HFFc6 (cell line): ENCODE data around the gene ACER3. TPM values are rescaled to one million over a fixed set of nuclear protein-coding genes. Genes with fewer than 3 reads are reported as not detected.

Experiments used
- DNase-seq: peaks from one replicate; pipeline ENCODE4 v3.0.0-alpha.2; 2018
- H3K27ac Mint-ChIP-seq: 2 replicates; pipeline ENCODE4 v1.8.0; 2020; ENCODE audit warnings: mild to moderate bottlenecking, mixed read lengths
- H3K27me3 Mint-ChIP-seq: 2 replicates; pipeline ENCODE4 v1.8.0; 2021; ENCODE audit warnings: mild to moderate bottlenecking, moderate library complexity, mixed read lengths; ENCODE audit not compliant: insufficient read depth
- H3K36me3 Mint-ChIP-seq: 2 replicates; pipeline ENCODE4 v1.8.0; 2021; ENCODE audit warnings: low read depth, mixed read lengths
- H3K4me1 Mint-ChIP-seq: 2 replicates; pipeline ENCODE4 v1.8.0; 2020; ENCODE audit warnings: low read depth, mixed read lengths
- H3K4me3 Mint-ChIP-seq: 2 replicates; pipeline ENCODE4 v1.8.0; 2020; ENCODE audit warnings: mild to moderate bottlenecking, moderate library complexity, mixed read lengths
- H3K9me3 Mint-ChIP-seq: 2 replicates; pipeline ENCODE4 v1.8.0; 2020; ENCODE audit warnings: mild to moderate bottlenecking, mixed read lengths
- total RNA-seq, 6 experiments: library from RNA; stranded (reverse); fragmentation: NEBNext Ultra II Directional; extraction: Animal tissue kit (Norgen Biotek cat#: 25700); gene quantifications; 2 replicates in 1 of 6; 3 replicates in 5 of 6; pipeline ENCODE4 v1.2.3, GENCODE V29; 2021
- TF ChIP-seq, protein P1 (sequence below): fragments of 200-600 bp; sonication (generic); IDR thresholded peaks from 2 replicates; pipeline ENCODE4 v1.5.0; 2021; ENCODE audit warnings: antibody characterized with exemption, mild to moderate bottlenecking

ACER3 gene
- total RNA-seq, 6 experiments from 2014 or later: 13.9 to 18.2 (median 15.3) TPM

DNA sequence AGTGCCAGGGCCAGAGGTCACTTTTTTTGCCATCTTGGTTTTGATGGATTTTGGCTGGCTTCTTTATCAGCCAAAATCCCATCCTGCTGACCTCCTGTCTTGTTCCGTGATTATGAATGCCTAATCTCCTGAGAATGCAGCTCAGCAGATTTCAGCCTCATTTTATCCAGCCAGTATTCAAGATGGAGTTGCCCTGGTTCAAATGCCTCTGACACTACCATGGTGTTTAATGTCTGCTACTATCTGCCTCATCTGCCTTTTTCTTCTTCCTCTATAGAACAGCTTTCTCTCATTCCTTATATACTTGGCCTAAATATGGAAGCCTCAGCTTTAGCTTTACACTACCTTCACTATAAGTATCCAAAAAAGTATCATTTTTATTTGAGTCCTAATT is 50.7 kb downstream of the ACER3 start:
- Mint-ChIP-seq H3K4me1 (no peaks in the 10 kb centered on the region), H3K27ac (no peak overlapping the region), H3K36me3 (peaks cover 16% of the 10 kb centered on the region)

DNA sequence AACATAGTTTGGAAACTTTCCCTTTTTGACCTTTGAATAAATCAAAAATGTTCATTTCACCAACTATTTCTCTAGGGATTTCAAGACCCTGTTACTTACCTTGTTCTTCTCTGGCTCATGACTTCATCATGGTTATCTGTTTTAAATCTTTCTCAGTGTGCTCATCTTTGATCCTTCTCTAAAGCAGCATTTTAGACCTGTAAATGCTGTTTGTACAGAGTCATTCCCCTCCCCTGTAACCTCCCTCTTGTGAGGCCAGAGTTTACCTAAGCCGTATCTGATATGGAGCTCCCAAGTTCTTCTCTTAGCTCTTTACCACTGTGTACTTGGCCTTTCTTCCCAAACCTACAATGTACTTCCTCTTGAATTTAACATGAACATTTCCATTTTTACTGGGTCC is 56.0 kb downstream of the ACER3 start:
- H3K27me3 Mint-ChIP-seq: no peaks in the 10 kb centered on the region
- no peaks in the 10 kb centered on the region for H3K9me3 Mint-ChIP-seq
- H3K27ac Mint-ChIP-seq: no peak overlapping the region
- DNase-seq: no peak
- TF ChIP-seq, protein P1, sequence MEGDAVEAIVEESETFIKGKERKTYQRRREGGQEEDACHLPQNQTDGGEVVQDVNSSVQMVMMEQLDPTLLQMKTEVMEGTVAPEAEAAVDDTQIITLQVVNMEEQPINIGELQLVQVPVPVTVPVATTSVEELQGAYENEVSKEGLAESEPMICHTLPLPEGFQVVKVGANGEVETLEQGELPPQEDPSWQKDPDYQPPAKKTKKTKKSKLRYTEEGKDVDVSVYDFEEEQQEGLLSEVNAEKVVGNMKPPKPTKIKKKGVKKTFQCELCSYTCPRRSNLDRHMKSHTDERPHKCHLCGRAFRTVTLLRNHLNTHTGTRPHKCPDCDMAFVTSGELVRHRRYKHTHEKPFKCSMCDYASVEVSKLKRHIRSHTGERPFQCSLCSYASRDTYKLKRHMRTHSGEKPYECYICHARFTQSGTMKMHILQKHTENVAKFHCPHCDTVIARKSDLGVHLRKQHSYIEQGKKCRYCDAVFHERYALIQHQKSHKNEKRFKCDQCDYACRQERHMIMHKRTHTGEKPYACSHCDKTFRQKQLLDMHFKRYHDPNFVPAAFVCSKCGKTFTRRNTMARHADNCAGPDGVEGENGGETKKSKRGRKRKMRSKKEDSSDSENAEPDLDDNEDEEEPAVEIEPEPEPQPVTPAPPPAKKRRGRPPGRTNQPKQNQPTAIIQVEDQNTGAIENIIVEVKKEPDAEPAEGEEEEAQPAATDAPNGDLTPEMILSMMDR: no peak
- peaks cover 7% of the 10 kb centered on the region for H3K4me1 Mint-ChIP-seq
- no peaks in the 10 kb centered on the region for H3K36me3 Mint-ChIP-seq
- no peak overlapping the region for H3K4me3 Mint-ChIP-seq

More for the DNA sequence above, 50.7 kb downstream of the ACER3 start:
- TF ChIP-seq, protein P1: no peak
- no peaks in the 10 kb centered on the region for H3K27me3 Mint-ChIP-seq
- peaks cover 1% of the 10 kb centered on the region; the same call in 1 of the 2 replicates for H3K9me3 Mint-ChIP-seq
- DNase-seq: no peak
- no peak overlapping the region for H3K4me3 Mint-ChIP-seq

DNA sequence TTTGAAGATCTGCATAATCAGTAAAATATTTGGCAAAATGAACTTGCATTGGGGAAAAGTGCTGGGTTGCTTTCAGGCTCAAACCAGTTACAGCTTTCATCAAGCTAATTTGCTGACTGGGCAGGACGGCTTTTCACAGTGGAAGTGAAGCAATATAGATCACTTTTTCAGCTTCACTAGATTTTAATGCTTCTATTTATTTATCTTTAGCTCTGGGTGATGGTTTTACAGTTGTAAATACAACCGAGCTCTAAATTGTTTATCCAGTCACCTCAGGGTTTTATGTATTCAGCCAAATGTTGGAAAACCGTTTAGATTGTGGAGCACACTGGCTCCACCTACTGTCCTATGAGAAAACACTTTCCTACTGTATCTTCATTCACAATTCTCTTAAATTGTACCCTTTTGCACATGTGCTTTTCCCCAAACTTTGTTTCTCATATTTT is 58.2 kb downstream of the ACER3 start:
- H3K4me1 Mint-ChIP-seq: peaks cover 7% of the 10 kb centered on the region
- TF ChIP-seq, protein P1: peak; percentile 77
- peak overlapping the region; percentile 35; the same call in 1 of the 2 replicates for H3K4me3 Mint-ChIP-seq
- no peak overlapping the region for H3K27ac Mint-ChIP-seq
- H3K9me3 Mint-ChIP-seq: no peaks in the 10 kb centered on the region
- no peaks in the 10 kb centered on the region for H3K27me3 Mint-ChIP-seq
- no peaks in the 10 kb centered on the region for H3K36me3 Mint-ChIP-seq
- DNase-seq: peak; percentile 51

DNA sequence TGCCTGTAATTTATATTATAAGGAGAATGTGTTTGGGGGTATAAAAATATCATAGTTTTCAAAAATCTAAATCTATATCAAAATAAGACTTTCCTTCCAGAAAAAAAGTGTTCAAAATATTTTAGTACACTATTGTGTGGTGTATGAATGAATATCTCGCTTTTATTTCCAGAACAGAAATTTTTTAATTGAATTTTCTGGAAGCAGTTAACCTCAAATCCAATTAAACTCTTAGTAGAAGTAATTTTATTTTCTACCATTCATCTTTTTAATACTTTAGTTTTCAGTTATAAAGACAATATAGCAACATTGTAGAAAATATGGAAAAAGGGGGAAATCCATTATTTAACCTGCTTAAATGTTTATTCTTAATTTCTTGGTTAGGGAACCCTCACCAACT is 58.7 kb downstream of the ACER3 start:
- Mint-ChIP-seq H3K9me3 (no peaks in the 10 kb centered on the region), H3K27me3 (no peaks in the 10 kb centered on the region), H3K4me1 (peaks cover 7% of the 10 kb centered on the region), H3K36me3 (no peaks in the 10 kb centered on the region), H3K27ac (no peak overlapping the region), H3K4me3 (no peak overlapping the region)
- TF ChIP-seq, protein P1: no peak
- no peak for DNase-seq

DNA sequence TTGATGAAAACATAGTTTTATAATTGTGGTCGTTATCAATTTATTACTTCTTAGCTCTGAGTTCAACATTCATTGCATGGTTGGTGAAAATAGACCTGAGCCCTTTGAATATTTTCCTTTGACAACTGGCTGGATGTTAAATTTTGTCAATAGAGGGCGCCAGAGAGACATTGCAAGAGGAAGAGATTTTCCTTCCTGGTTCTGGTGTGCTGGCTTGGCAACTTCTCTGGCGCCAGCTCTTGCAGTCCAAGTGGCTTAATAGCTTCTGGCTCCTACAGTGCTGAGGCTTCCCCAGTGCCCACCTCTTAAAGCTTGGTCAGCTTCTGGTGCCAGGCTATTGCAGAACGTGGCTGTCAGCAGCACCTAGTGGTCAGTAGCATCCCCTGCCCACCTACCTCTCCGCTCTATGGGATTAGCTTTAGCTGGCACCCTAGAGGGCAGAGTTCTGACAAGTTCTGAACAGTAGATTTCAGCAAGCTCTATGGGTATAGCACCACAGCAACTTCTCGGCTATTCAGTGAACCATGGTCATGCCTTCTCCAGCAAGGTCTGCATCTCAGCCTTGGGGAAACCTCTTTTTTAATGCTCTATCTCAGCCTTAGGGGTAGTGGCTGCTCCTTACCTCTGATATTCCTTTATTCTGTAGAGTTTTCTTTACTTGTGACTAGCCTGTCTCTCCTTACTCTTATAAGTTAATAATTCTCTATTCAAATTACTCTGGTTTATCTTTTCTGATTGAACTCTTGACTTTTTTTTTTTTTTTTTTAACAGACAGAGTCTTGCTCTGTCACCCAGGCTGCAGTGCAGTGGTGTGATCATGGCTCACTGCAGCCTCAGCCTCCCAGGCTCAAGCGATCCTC is 59.4 kb downstream of the ACER3 start:
- TF ChIP-seq, protein P1: peak; percentile 95
- Mint-ChIP-seq H3K9me3 (no peaks in the 10 kb centered on the region), H3K4me1 (peaks cover 7% of the 10 kb centered on the region), H3K36me3 (no peaks in the 10 kb centered on the region), H3K27me3 (no peaks in the 10 kb centered on the region), H3K27ac (no peak overlapping the region), H3K4me3 (no peak overlapping the region)
- DNase-seq: peak; percentile 83
